Measurements from ENCODE around the gene KICS2.
"Not testable (repeated sequence)": the region's sequence is repeated elsewhere in the genome, so short reads cannot be mapped to it uniquely, and the experiment has no call there.

Gene KICS2

DNA sequence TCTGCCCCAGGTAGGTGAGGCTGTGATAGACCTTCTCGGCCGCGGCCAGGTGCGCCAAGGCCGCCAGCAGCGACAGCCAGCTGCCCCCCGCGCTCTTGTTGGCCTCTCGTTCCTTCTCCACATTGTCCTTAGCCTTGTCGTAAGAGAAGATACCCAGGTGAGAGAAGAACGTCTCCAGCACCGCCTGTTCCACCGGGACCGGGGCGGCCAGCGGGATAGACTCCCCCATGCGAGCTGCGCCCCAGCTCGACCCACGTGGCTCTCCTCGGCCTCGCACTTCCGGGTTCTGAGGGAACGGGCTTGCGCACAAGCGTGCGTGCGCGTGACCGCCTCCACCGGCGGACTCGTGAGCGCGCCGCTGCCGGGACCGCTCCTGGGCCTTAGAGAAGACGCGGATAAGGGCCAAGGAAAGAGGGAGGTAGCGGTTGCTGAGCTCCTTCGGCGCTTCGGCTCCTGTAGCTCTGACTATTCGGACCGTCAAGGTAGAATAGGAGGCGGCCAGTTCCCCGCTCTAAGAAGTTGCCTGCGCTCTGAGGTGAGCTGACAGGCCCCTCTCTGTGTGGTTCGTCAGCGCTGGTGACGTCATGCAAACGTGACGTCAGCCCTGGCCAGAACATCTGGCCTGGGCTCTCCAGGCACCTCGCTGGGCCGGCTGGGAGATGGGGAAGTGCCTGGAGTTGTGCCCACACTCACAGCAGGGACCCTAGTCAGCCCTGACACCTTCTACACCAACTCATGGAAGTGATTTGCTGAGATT lies at the start of gene KICS2:
KICS2 (minus strand) TSS at position 288 of the 757 bp plus-strand sequence; CDS start at position 229, 59 bp downstream.
- no peak for FAIRE-seq

DNA sequence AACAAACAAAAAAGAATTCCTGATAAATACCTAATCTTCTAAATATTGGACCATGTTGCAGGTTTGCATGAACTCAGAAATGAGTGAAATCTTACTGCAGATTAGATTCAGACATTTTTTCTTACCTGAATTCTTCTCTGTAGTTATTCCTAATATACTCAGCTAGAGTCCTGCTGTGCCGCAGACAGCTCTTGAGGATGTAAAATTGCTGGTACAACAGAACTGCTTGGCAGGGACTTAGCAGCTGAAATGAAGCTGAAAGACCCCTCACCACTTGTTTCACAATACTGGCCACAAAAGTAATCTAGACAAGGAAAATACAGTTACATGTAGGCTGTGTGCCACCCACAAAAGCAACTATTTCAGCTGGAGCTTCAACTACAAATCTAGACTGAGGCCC lies 48.3 kb upstream of the KICS2 start:
- no peak for FAIRE-seq

DNA sequence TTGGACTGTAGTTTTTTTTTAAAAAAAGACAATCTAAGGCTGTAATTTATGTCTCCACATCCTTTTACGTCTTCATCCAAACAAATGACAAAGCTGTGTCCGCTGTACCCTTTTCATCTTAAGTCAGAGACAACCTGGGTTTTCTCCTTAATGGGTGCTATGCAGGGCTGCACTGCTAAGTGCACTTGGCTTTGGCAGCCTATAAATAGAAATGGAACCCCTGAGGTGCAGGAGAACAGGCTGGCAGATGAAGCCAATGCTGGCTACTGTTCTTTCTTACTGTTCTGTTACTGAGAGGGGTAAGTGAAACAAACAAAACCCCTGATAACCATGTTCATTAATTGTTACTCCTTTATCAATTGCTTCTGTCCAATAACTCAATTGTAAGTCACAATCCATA lies 47.1 kb upstream of the KICS2 start:
- no peak for FAIRE-seq

DNA sequence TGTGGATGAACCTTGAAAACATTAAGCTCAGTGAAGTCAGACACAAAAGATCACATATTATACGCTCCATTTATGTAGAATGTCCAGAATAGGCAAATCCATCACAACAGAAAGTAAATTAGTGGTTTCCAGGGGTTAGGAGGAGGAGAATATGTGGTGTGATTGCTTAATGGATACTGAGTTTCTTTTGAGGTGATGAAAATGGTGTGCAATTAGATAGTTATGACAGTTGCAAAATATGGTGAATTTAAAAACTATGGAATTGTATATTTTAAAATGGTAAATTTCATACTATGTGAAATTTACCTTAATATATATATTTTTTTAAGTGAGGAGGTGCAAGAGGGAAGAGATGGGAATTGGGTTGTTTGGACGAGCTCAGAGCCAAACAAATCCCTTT lies 46.3 kb upstream of the KICS2 start:
- no peak for FAIRE-seq

DNA sequence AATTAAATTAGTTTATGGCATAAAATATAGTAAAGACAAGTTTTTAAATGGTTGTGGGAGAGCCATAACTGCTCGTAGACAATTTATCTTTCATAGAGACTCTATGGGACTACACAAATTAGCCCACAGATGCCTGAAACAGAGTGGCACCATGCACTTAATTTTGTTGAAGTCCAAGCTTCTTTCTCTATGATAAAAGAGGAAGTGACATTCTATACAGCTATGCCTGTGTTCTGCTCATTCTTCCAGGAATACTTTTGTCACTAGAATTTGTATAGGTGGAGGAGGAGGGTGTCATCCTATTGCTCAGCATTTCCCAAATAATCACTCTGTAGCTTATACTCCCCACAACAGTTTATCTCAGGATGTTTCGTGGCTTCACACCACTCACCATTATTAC lies 43.7 kb upstream of the KICS2 start:
- FAIRE-seq: no peak

DNA sequence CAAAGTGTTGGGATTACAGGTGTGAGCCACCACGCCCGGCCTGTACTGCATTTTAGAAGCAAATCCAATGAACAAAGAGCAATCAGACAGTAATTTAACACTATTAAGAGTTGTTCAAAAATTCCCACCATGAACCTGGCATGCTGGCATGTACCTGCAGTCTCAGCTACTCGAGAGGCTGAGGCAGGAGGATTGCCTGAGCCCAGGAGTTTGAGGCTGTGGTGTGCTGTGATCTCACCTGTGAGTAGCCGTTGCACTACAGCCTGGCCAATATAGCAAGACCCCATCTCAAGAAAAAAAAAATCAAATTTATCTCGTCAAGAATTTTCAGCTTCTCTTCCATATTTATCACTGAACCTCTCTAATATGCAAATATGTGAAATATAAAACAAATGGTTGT lies 39.7 kb upstream of the KICS2 start:
- no peak for FAIRE-seq

DNA sequence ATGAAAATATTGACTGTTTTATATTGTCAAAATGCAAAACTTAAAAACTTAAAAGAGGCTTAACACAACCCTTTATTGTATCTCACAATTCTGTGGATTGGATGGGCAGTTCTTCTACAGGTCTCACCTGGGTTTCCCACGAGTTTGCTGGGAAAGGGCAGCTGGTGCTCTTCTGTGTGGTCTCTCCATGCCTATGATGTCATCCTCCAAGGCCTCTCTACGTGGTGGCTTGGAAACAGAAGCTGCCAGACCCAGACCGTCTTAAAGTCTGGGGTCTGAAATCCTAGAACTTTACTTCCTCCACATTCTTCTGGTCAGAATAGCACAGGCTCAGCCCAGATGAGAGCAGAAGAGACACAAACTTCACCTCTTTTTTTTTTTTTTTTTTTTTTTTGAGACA lies 36.5 kb upstream of the KICS2 start:
- no peak for FAIRE-seq

DNA sequence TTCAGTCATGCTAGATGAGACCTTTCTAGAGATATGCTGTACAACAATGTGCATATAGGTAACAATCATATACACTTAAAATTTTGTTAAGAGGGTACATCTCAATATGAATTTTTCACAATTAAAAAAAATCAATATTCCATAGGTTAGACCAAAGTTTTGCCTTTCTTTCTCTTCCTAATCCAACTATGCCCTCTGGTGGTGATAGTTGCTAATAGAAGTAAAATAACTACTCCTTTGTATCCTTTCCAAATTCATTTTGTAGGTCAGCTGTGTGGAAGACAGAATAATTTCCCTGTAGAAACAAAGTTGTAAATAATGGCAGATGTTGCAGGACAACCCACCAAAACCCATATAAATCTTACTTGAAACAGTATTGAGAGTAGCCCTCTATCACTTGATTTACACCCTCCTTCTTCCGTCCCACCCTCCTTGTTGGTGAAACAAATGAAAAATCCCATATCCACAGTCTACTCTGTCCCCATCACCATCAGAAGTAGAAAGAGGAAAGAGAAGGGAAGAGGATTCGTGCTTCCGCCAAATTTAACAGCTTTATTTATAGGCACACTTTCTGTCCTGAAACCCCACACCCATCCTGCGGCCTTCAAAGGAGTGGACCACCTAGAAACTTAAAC lies 34.2 kb upstream of the KICS2 start:
- FAIRE-seq: peak; percentile 97

DNA sequence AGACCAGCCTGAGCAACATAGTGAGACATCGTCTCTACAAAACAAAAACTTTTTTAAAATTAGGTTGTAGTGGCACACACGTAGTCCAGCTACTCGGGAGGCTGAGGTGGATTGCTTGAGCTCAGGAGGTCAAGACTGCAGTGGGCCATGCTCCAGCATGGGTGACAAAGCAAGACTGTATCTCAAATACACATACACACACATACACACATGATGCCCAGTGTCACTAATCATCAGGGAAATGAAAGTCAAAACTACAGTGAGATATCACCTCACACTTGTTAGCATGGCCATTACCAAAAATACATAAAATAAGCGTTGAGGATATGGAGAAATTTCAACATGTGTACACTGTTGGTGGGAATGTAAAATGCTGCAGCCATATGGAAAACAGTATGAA lies 33.2 kb upstream of the KICS2 start:
- no peak for FAIRE-seq

DNA sequence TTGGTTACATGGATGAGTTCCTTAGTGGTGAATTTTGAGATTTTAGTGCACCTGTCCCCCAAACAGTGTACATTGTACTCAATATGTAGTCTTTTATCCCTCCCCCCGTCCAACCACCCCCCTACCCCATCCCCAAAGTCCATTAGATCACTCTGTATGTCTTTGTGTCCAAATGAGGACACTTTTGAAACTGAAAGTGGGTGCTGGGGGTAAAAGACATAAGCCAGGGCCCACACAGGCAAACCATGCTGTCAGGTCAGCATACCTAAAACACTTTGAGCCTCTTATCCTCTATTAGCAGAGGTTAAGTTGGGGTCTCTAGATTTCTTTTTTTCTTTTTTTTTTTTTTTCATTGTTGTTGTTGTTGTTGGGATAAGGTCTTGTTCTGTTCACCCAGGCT lies 31.3 kb upstream of the KICS2 start:
- FAIRE-seq: no peak

DNA sequence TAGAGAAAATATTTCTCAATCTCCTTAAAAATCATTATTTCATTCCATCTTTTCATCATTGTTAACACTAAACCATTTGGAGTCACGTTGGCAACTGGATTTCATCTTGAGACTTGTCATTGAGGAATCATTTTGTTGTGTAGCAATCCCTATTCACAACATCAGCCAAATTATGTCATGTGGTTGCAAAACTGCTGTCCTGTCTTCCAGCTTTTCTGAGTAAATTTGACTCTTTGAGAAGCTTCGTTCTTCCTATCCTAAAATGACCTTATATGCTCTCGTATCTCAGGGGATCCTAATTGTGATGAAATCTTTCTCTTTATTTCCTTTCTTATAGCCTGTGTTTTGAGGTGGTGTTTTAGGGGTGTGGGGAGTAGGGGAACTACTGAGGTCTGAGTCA lies 30.6 kb upstream of the KICS2 start:
- no peak for FAIRE-seq

DNA sequence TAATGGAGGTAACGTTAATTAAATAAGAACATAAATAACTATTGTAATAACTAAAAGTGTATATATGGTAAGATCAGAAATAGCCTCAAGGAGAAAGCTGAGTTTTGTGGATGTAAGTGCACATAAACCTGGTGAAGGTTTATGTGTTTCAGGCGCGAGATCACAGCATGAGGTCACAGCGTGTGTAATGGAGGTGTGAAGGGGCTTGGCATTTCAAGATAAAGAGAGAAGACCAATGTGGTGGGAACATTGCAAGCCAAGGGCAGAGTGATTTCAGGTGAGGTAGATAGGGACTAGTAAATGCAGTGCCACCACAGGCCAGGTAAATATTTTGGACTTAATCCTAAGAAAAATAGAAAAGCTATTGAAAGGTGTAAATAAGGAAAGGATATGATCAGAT lies 21.7 kb upstream of the KICS2 start:
- no peak for FAIRE-seq

DNA sequence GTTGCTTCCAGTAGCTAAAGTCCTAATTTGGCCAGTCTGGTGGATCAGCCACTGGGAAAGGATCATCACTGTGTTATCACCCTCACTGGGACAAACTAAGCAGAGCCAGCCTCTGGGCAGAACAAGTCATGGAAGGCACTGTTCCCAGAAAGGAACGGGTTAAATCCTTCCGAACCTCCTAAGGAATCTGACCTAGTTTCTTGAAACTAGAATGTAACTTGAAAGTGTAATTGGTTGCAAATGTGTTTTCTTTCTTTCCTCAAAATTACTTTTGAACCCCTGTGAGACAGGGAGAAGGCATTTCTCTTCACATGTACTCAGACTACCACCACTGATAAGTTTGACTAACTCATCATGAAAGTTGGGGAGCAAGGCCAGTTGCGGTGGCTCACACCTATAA lies 18.7 kb upstream of the KICS2 start:
- no peak for FAIRE-seq

DNA sequence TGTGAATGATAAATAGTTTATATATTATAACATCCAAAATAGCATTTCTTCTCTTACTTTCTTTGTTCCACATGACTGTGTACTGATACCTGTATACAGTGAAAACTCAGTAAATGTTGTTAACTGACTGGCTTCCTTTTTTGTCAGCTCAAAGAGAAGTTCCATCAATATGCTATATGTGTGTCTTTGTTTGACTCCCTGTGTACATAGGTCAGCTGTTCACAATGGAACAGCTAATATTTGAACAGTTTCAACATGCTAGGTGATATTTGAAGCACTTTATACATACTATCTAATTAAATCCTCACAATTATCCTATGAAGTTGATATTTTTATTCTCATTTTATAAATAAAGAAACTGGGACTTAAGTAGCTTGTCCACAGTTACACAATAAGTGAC lies 15.3 kb upstream of the KICS2 start:
- FAIRE-seq: no peak

DNA sequence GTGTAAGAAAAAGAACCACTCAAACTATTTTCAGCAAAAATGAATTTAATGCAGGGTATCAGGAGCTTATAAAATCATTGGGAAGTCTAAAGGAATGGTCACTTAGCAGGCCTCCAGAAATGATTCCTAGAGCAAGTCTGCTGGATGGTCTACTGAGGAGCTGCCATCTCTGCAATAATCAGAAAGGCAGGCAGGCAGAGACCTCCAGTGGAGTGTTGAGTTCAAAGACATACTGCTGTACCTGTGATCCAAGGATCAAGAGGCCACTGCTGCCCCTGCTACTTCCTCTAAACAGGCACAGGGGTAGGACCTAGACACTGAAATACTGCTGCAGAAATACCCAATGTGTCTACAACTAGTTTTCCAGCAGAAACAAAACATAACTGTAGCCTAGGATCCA lies 14.5 kb upstream of the KICS2 start:
- no peak for FAIRE-seq

DNA sequence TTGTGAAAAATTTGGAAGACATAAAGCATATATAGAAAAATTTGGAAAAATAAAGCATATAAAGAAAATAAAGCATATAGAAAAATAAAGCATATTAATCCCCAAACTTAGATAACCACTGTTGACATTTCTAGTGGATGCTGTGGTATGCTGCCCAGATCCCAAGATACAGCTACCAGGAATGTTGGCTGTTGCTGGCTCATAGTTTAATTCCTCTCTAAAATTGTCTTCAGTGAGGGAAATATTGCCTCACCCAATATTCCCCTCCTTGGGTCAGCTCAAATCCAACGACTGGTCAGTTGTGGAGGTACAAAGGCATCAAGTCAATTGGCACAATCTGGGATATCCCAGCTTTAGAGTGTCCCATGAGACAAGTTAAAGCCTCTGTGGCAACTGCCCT lies 10.1 kb upstream of the KICS2 start:
- no peak for FAIRE-seq

DNA sequence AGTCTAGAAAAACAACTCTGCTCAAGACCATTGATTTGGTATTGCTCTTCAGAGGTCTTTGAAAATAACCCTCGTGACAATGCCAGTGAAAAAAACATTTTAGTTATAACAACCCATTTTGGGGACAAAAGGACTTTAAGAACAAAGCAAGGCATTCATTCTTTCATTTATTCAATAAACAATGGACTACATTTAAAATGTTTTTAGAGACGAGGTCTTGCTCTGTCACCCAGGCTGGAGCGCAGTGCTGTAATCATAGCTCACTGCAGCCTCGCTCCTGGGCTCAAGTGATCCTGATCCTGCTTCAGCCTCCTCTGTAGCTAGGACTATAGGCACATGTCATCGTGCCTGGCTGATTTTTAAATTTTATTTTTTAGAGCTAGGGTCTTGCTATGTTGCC lies 7.7 kb upstream of the KICS2 start:
- FAIRE-seq: no peak

DNA sequence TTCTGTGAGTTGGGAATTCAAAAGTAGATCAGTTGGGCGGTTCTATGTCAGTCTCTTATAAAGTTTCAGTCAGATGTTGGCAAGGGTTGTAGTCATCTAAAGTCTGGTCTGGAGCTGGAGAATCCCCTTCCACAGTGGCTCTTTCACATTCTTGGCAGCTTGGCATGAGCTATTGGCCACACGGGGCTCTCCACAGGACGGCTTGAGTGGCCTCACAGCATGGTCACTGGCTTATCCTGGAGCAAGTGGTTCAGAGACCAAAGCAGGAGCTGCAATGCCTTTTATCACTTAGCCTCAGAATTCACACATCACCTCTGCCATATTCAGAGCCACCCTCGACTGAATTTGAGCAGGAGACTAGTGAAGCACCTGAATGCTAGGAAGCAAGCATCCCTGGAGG lies 7.1 kb upstream of the KICS2 start:
- no peak for FAIRE-seq

DNA sequence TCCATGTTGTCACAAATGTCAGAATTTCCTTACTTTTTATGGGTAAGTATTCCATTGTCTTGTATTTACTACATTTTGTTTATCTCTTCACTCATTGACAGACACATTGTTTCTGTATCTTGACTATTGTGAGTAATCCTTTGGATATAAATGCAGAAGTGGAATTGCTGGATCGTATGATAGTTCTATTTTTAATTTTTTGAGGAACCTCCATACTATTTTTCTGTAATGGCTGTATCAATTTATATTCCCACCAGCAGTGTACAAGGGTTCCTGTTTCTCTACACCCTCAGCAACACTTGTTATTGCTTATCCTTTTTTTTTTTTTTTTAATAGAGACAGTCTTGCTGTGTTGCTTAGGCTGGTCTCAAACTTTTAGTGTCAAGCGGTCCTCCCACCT lies 3.5 kb upstream of the KICS2 start:
- FAIRE-seq: no peak

DNA sequence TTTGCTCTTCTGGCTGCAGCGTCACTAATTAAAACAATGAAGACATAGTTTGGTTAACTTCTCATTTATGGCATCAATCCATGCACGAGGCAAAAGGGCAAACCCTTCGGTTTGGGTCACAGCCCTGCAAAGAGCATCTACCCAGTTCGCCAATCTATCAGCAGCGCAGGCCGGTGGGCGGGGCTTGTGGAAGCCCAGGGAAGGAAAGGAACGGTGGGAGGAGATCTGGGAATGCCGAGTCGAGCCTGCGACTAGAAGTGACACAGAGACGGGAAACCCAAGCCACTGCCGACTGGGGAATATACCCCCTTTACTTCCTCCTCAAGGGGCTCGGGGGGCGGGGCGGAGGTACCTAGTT lies 466 bp downstream of the KICS2 start:
- no peak for FAIRE-seq

DNA sequence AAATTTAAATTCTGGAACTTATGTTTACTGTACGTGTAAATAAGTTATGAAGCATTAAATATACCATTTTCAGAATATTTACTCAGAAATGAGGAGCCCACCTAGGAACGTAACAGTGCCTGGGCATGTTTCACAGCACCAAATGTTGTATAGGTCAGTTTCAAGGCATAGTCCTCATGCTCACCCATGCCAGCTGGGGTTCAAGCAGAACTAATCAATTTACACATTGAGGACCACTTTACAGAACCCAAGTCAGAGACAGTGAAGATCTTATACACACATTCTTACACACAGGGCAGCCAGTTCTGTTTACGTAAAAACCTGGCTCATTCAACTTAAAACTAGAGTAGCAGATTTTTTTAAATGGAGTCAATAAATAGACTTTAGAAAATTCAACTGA lies 2.0 kb downstream of the KICS2 start:
- FAIRE-seq: no peak

DNA sequence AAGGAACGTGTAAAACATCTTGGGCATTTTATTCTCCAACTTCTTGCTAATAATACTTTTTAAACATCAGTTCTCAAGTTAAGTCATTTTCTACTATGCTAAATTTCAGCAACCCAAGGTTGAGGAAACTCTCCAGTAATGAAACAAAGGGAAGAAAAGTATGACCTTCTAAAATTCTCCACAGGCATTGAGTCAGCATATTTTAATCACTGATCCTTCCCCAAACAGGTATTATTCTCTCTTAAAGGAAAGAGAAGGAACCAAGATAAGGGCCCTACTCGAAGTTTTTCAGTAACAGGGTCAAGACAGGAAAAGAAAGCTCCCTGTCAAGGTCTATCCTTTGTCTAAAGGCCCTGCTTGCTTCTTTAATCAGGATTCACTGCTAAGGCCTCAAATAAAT lies 3.0 kb downstream of the KICS2 start:
- FAIRE-seq: no peak

DNA sequence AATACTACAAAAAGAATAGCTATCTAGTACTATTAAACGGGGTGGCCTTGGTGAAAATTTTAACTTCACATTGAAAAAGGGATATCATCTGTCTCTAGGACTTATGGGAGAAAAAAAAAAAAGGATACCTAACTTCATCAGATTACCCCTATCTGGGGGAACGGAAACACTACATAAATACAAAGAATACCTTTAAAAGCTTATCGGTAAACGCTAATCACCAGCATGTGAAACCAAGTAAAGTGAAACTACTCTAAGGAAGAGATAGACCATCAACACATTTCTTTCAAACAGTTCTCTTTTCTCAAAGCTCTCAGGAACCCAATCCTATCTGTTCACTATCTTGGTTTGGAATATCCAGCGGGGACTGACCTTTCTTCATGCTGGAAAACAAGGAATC lies 3.5 kb downstream of the KICS2 start:
- no peak for FAIRE-seq

DNA sequence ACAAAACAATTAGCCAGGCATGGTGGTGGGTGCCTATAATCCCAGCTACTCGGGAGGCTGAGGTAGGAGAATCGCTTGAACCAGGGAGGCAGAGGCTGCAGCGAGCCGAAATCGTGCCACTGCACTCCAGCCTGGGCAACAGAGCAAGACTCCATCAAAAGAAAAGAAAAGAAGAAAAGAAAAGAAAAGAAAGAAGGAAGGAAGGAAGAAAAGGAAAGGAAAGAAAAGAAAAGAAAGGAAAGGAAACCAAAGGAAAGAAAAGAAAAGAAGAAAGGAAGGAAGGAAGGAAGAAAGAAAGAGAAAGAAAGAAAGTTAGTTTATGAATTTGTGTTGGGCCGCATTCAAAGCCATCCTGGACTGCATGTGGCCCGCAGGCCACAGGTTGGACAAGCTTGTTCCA lies 4.5 kb downstream of the KICS2 start:
- not testable (repeated sequence) for FAIRE-seq

DNA sequence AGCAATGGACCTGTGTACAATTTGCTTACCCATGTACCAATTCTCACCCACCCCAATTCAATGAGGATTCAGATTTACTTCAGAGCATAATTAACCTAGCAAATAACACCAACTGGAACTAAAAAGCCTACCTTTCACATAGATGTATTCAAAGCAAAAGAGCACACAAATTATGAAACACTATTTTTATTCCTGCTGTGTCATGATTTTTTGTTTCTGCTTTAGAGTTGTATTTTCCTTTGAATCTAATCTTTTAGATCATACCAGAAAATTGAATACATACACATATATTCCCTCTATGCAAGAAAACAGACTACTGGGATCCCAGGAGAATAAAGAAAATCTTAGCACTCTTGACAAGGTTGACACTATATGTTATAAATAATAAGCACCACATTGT lies 5.9 kb downstream of the KICS2 start:
- no peak for FAIRE-seq

Measured in islet of Langerhans (tissue), 1 donor.